HG03159 (cell line): ENCODE results near the gene CD48.
A peak's percentile ranks its signal among the peaks of the same experiment; 100 is the strongest.

Experiments
- ATAC-seq: cut with Tn5 transposase; IDR thresholded peaks from one replicate; pipeline ENCODE4 v1.9.1; 2021; ENCODE audit warnings: mild to moderate bottlenecking, moderate library complexity; ENCODE audit not compliant: unreplicated experiment

Gene CD48

DNA sequence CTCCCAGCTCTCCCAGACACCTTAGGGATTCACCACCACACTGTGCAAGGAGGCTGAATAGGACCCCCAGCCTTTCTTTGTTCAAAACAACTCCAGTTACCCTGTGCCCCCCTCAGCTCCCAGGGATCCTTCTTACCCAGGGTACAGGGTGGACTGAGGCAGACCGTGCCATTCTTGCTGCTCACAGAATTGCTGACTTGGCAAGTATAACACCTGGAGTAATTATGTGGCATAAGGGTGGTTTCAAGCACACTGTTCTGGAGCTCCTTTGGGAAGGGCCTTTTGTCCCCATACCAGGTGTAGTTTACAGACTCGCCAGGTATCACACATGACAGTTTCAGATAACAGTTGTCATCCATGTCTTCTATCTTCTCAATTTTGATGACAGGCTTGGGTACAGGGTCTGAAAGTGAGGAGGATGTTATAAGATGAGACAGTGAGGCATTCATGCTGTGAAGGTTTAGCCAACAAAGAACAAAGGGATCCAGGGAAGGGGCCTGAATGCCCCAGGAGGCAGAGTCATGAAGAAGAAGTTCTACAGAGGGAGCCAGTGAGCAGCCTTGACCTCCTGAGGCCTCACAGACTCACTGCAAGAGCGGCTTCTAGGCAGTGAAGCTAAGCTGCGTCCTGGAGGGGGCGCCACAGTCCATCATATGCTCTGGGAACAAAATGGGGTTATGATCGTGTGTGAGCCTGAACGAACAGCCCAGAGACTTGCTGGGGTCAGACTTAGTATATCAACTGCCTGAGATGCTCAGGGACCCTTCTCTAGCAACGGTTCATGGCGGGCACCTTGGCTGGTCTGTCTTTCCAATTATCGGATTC is 30.3 kb downstream of the CD48 start:
- peak; percentile 43 for ATAC-seq

DNA sequence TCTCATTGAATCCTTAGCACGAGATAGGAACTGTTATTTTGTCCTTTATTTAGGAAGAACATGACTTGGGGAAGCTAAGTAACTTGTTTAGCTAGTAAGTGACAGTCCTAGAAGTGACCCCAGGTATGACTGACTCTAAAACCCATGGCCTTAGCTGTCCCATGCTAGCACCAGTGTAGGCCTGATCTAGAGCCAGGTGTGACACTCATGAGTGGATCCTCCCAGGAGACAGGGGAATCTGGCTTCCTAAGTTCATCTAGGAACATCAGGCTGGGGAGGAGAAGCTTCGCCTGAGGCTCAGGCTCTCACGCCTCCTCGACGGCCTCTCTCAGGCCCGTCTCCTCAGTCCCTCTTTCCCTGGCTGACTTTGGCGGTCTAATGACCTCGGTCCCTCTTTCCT is 31.2 kb downstream of the CD48 start:
- no peak for ATAC-seq

DNA sequence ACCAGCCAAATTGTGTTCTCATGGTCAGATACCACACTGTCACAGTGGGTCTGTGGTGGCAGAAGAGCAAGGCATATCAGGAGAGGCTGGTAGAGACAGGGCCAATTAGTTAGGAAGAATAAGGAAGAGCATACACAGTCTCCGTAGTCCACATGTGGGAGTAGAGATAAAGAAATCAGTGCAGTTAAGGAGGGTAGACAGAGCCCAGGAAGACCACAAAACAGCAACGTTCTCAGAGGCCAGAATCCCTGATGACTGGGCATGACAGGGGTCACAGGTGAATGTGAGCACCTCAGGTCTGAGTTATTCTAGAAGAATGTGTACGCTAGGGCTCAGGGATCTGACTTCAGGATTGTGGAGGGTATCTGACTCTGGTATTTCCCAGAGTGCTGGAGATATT is 31.7 kb downstream of the CD48 start:
- ATAC-seq = no peak

- ATAC-seq = no peak
These were observed 34.6 kb downstream of the CD48 start for GRCh38 chr1:160676869-160677597.

GRCh38 chr1:160675641-160676410 is 35.8 kb downstream of the CD48 start:
- ATAC-seq = no peak

- no peak for ATAC-seq
These were observed 37.2 kb downstream of the CD48 start for GRCh38 chr1:160674415-160674814.

DNA sequence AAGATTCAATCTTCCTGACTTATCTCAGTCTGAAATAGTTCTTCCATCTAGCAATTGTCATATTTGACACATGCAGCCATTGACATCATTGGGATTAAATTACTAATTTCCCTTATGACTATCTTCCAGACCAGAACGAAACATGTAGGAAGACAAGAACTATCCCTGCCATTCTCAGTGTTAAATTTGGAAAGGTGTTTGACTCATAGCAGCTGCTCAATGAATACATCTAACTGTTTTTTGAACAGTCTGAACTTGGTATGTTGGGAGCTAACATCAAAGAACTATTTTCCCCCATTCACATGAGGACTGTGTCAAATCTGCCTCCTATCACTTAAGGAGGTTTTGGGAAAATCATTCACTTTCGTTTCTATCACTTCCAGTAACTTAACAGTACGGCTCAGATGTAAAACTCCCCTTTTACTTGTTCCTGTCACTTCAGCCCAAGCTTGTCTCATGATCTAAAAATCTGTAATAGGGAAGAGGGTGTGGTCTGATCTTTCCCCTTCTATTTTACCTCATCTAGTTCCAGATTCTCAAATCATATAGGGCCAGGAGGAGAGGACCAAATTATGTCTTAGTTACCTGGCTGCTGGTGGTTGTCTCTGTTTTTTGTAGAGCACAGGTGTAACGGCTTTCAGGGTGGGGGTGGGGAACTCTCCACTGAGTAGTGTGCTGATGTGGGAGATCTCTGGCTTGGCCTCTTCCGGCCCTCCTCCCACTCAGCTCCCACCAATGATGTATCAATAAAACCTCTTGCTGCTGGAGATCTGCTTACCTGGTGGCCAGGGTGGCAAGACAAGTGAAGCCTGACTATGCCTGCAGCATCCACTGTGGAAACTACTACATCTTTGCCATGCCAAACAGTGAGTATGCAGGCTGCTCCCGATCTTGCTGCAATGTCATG is 38.6 kb downstream of the CD48 start:
- ATAC-seq = no peak

- ATAC-seq = no peak
These were observed 39.8 kb downstream of the CD48 start for GRCh38 chr1:160671603-160672517.

GRCh38 chr1:160670701-160671100 is 40.9 kb downstream of the CD48 start:
- no peak for ATAC-seq

DNA sequence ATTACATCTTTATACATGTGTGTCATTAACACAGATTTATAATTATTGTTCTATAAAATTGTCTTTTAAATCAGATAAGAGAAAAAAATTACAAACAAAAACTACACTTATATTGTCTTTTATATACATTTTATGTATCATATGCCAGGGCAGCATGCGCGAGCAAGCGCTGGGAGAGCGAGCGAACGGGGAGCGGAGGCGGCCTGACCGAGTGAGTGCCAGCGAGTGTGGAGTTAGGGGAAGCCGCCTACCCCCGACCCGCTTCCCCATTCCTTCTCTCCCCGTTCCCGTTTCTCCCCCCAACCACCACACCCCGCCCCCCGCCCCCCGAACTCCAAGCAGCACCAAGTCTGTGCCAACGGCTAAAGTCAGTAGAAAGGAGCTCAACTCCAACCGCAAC is 41.8 kb downstream of the CD48 start:
- no peak for ATAC-seq

DNA sequence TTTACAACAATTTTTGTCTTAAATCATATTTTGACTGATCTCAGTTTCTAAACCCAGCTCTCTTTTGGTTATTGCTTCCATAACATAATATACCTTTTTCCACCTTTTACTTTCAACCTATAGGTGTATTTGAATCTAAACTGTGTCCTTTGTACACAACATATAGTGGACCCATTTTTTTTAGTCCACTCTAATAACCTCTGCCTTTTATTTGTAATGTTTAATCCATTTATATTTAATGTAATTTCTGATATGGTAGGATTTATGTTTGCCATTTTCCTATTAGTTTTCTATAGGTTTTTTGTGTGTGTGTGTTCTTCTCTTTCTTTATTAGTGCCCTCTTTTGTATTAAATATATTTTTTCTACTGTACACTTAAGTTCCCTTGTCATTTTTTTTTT is 42.3 kb downstream of the CD48 start:
- no peak for ATAC-seq

- no peak for ATAC-seq
These were observed 43.7 kb downstream of the CD48 start for GRCh38 chr1:160667896-160668295.

DNA sequence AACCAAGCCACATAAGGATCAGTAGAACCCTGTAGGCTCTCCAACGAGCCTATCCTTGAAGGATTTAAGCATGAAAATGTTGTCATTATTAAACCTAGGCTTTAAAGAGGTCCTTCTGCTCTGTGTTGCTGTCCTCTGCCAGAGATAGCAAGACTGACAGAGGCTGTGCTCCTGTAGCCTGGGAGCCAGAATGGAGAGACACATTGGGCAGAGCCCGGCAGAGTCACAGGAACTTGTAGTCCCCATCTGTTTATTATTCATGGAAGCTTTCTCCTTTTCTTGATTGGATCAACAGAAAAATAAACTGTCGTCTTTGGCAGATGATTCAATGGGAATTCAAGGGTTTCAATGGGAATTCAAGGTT is 45.6 kb downstream of the CD48 start:
- no peak for ATAC-seq

DNA sequence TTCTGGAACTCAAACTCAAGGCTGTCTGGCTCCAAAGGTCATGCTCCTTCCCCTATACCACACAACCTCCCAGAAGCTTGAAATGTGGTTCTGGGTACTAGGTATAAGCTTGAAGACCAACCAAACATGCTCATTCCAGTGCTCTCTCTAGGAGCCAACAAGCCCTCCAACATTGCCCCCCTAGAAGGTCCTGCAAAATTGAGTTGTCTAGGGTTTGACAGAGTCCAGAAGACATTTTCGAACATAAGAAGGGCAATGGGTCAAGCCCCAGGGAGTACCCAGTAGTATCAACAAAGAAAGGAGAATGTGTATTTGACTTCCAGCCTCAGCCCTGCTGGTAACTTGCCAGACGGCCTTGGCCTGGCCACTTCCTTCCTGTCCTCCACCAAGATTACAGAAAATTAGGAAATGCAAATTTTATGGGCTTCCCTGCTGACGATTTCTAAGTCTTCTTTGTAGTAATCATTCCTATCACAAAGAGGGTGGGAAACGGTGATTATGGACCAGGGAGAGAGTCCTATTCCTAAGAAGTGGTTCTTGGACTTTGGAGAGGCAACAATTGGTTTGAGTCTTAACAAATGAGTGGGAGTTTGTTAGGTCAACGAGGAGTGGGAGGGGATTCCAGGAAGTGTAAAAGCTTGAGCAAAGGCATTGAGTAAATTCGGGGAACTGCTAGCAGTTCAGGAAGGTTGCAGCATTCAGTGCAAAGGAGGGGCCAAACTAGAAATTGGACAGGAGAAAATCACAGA is 46.1 kb downstream of the CD48 start:
- ATAC-seq = no peak

- no peak for ATAC-seq
These were observed 47.0 kb downstream of the CD48 start for GRCh38 chr1:160664573-160665051.

- ATAC-seq = no peak
These were observed 48.7 kb downstream of the CD48 start for GRCh38 chr1:160662910-160663309.

DNA sequence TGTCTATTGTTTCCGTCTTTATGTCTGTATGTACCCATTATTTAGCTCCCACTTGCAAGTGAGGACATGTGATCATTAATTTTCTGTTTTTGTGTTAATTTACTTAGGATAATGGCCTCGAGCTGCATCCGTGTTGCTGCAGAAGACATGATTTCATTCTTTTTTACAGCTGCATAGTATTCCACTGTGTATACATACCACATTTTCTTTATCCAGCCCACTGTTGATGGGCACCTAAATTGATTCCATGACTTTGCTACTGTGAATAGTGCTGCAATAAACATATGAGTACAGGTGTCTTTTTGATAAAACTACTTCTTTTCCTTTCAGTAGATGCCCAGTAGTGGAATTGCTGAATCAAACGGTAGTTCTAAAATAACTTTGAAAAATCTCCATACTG is 52.1 kb downstream of the CD48 start:
- ATAC-seq = no peak

DNA sequence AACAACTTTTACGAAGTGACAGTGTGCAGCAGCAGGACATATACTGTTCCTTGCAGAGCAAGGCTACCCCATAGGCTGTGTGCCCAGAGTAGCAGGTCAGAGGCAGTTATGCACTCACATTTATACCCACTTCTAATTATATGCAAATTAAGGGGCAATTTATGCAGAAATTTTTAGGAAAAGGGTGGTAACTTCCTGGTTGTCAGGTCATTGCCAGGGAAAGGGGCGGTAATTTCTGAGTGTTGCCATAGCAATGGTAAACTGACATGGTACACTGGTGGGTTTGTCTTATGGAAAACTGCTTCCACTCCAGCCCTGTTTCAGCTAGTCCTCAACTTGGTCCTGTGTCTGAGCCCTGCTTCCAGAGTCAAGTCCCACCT is 52.8 kb downstream of the CD48 start:
- no peak for ATAC-seq
